Panc1 (cell line): ENCODE data around the gene ASPHD2.

Experiments
- POLR2AphosphoS5 ChIP-seq: IDR thresholded peaks from 2 replicates; pipeline ENCODE4 v1.6.1; 2012; ENCODE audit warnings: mild to moderate bottlenecking, low read depth, low read length, moderate library complexity
- TCF7L2 ChIP-seq: IDR thresholded peaks from 2 replicates; pipeline ENCODE4 v1.6.1; 2011; ENCODE audit warnings: mild to moderate bottlenecking, low read depth, low read length, inconsistent platforms
- TF ChIP-seq, protein P1 (sequence below): fragments of 450-650 bp; IDR thresholded peaks from 2 replicates; pipeline ENCODE4 v1.5.1; 2017; ENCODE audit warnings: mild to moderate bottlenecking
- TF ChIP-seq, protein P2 (sequence below), 2 experiments: IDR thresholded peaks; 2 replicates each; pipeline ENCODE4 v1.6.1; 2011 to 2012; ENCODE audit warnings: low read depth in 2 of 2, control low read depth in 1 of 2, low read length in 1 of 2, mild to moderate bottlenecking in 1 of 2, moderate library complexity in 1 of 2; ENCODE audit not compliant: insufficient read depth in 1 of 2

- TF ChIP-seq, protein P1, sequence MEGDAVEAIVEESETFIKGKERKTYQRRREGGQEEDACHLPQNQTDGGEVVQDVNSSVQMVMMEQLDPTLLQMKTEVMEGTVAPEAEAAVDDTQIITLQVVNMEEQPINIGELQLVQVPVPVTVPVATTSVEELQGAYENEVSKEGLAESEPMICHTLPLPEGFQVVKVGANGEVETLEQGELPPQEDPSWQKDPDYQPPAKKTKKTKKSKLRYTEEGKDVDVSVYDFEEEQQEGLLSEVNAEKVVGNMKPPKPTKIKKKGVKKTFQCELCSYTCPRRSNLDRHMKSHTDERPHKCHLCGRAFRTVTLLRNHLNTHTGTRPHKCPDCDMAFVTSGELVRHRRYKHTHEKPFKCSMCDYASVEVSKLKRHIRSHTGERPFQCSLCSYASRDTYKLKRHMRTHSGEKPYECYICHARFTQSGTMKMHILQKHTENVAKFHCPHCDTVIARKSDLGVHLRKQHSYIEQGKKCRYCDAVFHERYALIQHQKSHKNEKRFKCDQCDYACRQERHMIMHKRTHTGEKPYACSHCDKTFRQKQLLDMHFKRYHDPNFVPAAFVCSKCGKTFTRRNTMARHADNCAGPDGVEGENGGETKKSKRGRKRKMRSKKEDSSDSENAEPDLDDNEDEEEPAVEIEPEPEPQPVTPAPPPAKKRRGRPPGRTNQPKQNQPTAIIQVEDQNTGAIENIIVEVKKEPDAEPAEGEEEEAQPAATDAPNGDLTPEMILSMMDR = no peak
- TF ChIP-seq, protein P2, sequence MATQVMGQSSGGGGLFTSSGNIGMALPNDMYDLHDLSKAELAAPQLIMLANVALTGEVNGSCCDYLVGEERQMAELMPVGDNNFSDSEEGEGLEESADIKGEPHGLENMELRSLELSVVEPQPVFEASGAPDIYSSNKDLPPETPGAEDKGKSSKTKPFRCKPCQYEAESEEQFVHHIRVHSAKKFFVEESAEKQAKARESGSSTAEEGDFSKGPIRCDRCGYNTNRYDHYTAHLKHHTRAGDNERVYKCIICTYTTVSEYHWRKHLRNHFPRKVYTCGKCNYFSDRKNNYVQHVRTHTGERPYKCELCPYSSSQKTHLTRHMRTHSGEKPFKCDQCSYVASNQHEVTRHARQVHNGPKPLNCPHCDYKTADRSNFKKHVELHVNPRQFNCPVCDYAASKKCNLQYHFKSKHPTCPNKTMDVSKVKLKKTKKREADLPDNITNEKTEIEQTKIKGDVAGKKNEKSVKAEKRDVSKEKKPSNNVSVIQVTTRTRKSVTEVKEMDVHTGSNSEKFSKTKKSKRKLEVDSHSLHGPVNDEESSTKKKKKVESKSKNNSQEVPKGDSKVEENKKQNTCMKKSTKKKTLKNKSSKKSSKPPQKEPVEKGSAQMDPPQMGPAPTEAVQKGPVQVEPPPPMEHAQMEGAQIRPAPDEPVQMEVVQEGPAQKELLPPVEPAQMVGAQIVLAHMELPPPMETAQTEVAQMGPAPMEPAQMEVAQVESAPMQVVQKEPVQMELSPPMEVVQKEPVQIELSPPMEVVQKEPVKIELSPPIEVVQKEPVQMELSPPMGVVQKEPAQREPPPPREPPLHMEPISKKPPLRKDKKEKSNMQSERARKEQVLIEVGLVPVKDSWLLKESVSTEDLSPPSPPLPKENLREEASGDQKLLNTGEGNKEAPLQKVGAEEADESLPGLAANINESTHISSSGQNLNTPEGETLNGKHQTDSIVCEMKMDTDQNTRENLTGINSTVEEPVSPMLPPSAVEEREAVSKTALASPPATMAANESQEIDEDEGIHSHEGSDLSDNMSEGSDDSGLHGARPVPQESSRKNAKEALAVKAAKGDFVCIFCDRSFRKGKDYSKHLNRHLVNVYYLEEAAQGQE (IDR thresholded peaks at IDR 0.05; ENCODE audit: insufficient read depth in 1 of 2, low read depth in 2 of 2, low read length in 1 of 2) = no peak
- TF ChIP-seq POLR2AphosphoS5 (no peak), TCF7L2 (no peak)
These were observed 31.1 kb downstream of the ASPHD2 start for GRCh38 chr22:26460202-26460601.
